ENCODE data around the gene CPT1B. TPM values are rescaled to one million over a fixed set of nuclear protein-coding genes. Genes with fewer than 3 reads are reported as not detected.
A peak's percentile ranks its signal among the peaks of the same experiment; 100 is the strongest.

CPT1B gene
- total RNA-seq, 1 experiment from 2014 or later = 5.0 TPM

GRCh38 chr22:50569896-50570535 lies 8.2 kb downstream of the CPT1B start:
- DNase-seq (ENCODE audit: low read depth) = no peak

DNA sequence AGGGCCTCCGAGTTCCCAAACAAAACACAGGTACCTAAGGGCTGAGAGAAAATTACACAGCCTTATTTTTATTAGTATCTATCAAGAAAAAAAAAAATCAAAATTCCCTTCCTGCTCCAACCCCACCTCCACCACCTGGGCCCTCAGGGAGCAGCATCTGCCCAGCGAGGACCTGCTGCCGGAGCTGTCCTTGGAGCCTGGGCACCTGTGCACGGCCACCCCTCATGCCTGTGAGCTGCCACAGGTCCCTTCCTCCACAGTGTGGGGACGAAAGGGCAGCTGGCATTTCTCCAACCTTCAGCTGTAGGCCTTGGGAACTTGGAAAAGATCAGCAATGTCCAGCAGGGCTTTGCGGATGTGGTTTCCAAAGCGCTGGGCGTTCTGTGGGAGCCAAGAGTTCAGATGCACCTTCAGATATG lies 9.2 kb downstream of the CPT1B start:
- no peak for DNase-seq (ENCODE audit: low read depth)

DNA sequence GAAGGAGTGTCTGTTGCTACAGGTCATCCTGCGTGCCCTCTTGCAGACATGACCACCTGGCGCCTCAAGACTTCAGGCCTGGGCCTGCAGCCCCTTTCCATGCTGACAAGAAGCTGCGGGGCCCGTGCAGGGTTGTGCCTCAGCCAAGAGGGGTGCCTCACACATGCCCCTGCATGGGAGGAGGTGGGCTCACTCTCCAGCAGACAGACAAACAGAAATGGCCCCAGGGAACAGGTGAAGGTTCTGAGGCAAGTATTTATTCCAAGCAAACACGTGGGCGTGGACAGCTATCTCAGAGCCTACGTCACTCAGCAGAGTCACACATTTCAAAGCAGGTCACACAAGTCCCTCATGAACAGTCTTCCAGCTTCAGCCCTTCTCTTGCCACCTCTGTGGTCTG lies 9.6 kb downstream of the CPT1B start:
- no peak for DNase-seq (ENCODE audit: low read depth)

GRCh38 chr22:50567721-50568252 lies 10.4 kb downstream of the CPT1B start:
- DNase-seq (ENCODE audit: low read depth) = no peak

GRCh38 chr22:50564289-50564688 lies 13.9 kb downstream of the CPT1B start:
- no peak for DNase-seq (ENCODE audit: low read depth)

- no peak for DNase-seq (ENCODE audit: low read depth)
Measured at GRCh38 chr22:50563413-50564160, 14.6 kb downstream of the CPT1B start.

DNA sequence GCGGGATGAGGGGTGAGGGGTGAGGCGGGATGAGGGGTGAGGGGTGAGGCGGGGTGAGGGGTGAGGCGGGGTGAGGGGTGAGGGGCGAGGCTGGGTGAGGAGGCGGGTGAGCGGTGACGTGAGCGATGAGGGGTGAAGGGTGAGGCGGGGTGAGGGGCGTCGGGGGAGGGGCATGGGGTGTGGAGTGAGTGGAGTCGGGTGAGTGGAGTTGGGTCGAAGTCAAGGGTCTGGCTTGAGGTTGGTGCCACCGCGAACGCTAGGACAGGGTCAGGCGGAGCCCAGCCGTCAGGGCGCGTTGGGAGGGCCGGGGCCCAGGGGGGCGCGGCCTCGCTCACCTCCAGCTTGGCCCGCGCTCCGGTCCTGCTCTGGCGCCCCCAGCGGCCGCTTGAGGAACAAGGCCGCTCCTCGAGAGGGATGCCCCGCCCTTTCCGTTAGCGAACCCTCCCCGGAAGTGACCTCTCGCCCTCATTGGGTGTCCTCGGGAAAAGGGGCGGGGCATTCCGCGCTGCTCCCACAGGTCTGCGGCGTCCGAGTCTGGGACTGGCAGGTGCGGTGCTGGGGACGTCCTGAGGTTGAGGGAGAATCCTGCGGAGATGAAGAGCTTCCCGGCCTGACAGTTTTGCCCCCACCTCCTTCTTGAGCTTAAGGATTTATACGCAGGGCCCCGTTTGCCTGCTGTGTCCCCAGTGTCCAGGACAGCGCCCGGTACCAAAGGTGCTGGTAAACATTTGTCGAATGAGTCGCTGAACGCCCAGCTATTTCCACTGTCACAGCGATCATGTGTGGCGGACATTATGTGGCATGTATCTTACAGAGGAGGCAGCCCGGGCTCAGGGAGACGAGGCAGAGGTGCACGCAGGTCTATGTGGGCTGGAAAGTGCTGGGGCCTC lies 15.5 kb downstream of the CPT1B start, which contains the start of gene SYCE3:
Gene SYCE3, minus strand, starts transcription at position 397 of the 890 bp plus-strand sequence. CDS start 6,514 bp downstream, outside the sequence.
- DNase-seq (ENCODE audit: low read depth) = peak; percentile 86

GRCh38 chr22:50561401-50562358 lies 16.5 kb downstream of the CPT1B start:
- no peak for DNase-seq (ENCODE audit: low read depth)

GRCh38 chr22:50560034-50560433 lies 18.2 kb downstream of the CPT1B start:
- no peak for DNase-seq (ENCODE audit: low read depth)

- no peak for DNase-seq (ENCODE audit: low read depth)
Measured at GRCh38 chr22:50556703-50557102, 21.5 kb downstream of the CPT1B start.

- no peak for DNase-seq (ENCODE audit: low read depth)
Measured at GRCh38 chr22:50553310-50553709, 24.9 kb downstream of the CPT1B start.

DNA sequence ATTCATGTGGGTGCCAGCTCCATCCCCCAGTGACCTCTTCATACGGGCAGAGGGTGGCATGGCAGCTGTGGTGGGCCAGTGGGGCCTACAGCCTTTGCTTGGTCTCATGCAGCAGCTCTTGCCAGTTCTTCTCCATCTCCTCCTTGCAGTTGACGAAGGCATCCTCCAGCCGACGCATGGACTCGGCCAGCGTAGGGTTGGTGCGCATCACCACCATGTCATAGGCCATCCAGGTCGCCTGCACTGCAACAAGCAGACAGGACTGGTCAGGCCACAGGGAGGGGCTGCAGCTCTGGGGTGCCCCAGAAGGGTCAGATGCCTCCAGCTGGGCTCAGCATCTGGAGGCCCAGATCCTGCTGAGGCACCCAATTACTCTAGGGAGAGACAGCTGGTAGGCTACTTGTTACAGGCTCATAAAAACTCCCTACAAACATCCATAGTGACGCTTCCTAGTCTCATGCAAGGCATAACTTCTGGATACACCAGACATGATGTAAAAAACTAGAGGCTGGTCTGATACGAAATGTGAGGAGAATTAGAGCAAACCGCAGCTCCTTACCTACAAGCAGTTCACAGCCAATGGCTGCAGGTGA lies 27.0 kb downstream of the CPT1B start:
- DNase-seq (ENCODE audit: low read depth) = no peak

DNA sequence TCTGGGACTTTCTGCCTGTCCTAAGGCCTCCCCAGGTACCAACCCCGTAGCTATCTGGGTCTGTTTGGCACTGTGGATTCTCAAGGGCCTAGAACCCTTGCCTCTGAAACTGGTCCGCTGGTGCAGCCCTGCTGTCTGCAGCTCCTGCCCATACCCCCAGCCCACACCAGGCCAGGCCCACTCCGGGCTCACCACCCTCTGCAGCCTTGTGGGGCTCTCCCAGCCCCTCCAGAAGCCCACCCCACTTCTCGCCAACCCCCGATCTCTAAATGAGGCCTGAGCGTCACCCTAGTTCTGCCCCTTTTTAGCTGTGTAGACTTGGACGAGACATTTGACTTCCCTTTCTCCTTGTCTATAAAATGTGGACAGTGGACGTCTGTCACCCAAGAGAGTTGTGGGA lies 27.8 kb downstream of the CPT1B start:
- no peak for DNase-seq (ENCODE audit: low read depth)

DNA sequence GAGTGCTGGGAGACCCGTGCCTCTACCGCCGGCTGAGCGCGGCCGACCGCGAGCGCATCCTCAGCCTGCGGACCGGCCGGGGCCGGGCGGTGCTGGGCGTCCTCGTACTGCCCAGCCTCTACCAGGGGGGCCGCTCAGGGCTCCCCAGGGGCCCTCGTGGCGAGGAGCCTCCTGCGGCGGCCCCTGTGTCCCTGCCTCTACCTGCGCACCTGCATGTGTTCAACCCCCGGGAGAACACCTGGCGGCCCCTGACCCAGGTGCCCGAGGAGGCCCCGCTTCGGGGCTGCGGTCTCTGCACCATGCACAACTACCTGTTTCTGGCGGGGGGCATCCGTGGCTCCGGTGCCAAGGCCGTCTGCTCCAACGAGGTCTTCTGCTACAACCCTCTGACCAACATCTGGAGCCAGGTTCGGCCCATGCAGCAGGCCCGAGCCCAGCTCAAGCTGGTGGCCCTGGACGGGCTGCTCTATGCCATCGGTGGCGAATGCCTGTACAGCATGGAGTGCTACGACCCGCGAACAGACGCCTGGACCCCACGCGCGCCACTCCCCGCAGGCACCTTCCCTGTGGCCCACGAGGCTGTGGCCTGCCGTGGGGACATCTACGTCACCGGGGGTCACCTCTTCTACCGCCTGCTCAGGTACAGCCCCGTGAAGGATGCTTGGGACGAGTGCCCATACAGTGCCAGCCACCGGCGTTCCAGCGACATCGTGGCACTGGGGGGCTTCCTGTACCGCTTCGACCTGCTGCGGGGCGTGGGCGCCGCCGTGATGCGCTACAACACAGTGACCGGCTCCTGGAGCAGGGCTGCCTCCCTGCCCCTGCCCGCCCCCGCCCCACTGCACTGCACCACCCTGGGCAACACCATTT lies 29.1 kb downstream of the CPT1B start:
- DNase-seq (ENCODE audit: low read depth) = no peak

GRCh38 chr22:50548040-50548920 lies 29.9 kb downstream of the CPT1B start:
- no peak for DNase-seq (ENCODE audit: low read depth)

- no peak for DNase-seq (ENCODE audit: low read depth)
Measured at GRCh38 chr22:50547263-50547985, 30.8 kb downstream of the CPT1B start.

GRCh38 chr22:50546326-50547262 lies 31.6 kb downstream of the CPT1B start:
- DNase-seq (ENCODE audit: low read depth) = no peak

All from RPMI7951 (cell line).